ENCODE results near the gene DPP10. TPM values are rescaled to one million over a fixed set of nuclear protein-coding genes. Genes with fewer than 3 reads are reported as not detected.

Gene DPP10
- total RNA-seq, 3 donors from 2014 or later: 0.29 to 0.33 (median 0.32) TPM

DNA sequence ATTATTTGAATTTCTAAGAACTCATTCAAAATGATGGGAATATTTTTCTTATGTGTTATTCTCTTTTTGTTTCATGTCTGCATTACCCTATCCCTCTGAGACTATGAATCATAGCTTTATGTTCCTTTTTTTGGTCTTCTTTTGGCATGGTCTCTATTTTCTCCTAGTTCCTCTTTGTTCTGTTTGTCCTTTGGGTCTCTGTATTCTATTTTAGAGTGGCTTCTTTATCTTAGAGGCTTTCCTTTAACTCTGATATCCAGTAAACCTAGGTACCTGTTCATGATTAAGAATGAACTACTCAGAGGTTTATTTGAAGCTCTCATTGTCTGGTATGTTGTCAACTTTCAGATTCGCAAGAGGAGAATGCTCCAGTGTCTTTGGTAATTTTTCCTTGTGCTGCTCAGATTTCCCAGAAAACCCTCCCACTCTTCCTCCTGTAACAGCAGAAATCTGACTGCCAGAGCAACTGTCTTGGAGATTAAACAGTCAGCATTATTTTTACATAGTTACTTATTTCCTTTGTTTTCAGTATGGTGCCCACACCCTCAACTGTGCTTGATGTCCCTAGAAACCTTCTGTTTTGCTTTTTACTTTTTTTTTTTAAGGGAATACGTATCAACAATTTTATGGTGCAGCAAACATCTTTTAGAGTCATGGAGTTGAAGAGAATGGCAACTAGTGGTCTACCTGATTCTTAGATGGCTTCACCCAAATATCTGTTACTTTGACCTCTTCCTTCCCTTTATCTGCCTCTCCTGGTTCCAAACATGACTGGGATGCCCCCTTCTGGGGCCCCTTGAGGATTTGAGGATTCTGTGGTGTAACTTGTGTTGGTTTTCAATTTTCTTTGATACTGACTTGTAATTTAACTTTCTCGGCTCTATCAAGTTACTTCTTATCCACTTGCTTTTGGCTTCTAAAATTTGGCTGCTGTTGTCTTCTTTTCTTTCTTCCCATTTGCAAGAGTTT lies 92.0 kb downstream of the DPP10 start:
- Histone ChIP-seq H3K27ac (no peak overlapping the region), H3K4me1 (no peaks in the 10 kb centered on the region), H3K36me3 (no peaks in the 10 kb centered on the region), H3K9me3 (no peaks in the 10 kb centered on the region), H3K27me3 (no peaks in the 10 kb centered on the region), H3K4me3 (no peak overlapping the region)
- intact Hi-C loops (cut with DNase I; ENCODE audit: low total_unique reads): no loop called here
- no peak for TF ChIP-seq POLR2AphosphoS5 (IDR thresholded peaks at IDR 0.05)
- TF ChIP-seq, protein P1, sequence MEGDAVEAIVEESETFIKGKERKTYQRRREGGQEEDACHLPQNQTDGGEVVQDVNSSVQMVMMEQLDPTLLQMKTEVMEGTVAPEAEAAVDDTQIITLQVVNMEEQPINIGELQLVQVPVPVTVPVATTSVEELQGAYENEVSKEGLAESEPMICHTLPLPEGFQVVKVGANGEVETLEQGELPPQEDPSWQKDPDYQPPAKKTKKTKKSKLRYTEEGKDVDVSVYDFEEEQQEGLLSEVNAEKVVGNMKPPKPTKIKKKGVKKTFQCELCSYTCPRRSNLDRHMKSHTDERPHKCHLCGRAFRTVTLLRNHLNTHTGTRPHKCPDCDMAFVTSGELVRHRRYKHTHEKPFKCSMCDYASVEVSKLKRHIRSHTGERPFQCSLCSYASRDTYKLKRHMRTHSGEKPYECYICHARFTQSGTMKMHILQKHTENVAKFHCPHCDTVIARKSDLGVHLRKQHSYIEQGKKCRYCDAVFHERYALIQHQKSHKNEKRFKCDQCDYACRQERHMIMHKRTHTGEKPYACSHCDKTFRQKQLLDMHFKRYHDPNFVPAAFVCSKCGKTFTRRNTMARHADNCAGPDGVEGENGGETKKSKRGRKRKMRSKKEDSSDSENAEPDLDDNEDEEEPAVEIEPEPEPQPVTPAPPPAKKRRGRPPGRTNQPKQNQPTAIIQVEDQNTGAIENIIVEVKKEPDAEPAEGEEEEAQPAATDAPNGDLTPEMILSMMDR (IDR thresholded peaks at IDR 0.05): no peak
- no peak for TF ChIP-seq POLR2A (IDR thresholded peaks at IDR 0.05)
- no peak for DNase-seq (ENCODE audit: low spot score in 2 of 2)

DNA sequence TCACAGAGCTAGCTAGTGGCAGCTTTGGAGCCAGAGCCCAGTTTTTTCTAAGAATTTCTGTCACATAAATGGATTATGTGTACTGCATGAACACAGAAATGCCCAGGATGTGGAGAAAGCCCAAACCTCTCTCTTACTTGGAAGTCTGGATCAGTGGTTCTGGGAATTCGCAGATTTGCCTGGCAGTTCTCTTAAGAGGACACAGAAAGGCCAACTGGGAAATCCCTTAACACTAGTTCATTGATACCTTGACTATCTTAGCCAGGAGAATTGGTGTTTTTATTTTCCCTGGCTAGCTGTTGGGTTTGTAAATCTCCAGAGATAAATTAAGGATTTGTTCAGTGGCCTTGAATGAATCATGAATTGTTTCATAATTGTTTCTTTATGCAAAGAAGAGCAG lies 95.3 kb downstream of the DPP10 start:
- H3K27ac ChIP-seq: no peak overlapping the region
- TF ChIP-seq POLR2A (IDR thresholded peaks at IDR 0.05): no peak
- TF ChIP-seq, protein P1 (IDR thresholded peaks at IDR 0.05): no peak
- TF ChIP-seq POLR2AphosphoS5 (IDR thresholded peaks at IDR 0.05): no peak
- intact Hi-C loops (cut with DNase I; ENCODE audit: low total_unique reads): no loop called here
- H3K4me1 ChIP-seq: peaks cover 0 to under 1% of the 10 kb centered on the region in 2 donors
- no peaks in the 10 kb centered on the region for H3K27me3 ChIP-seq
- no peaks in the 10 kb centered on the region for H3K36me3 ChIP-seq
- DNase-seq (ENCODE audit: low spot score in 2 of 2): no peak
- H3K9me3 ChIP-seq: no peaks in the 10 kb centered on the region
- H3K4me3 ChIP-seq: no peak overlapping the region

GRCh38 chr2:114542695-114543094 lies 100.3 kb downstream of the DPP10 start:
- intact Hi-C loops (cut with DNase I; ENCODE audit: low total_unique reads): no loop called here
- TF ChIP-seq, protein P1 (IDR thresholded peaks at IDR 0.05): no peak
- no peak for TF ChIP-seq POLR2AphosphoS5 (IDR thresholded peaks at IDR 0.05)
- TF ChIP-seq POLR2A (IDR thresholded peaks at IDR 0.05): no peak
- H3K9me3 ChIP-seq: no peaks in the 10 kb centered on the region
- peak overlapping the region; percentile 57 to 72 for H3K27ac ChIP-seq
- no peaks in the 10 kb centered on the region for H3K27me3 ChIP-seq
- H3K36me3 ChIP-seq: no peaks in the 10 kb centered on the region
- H3K4me3 ChIP-seq: peak overlapping the region in 2 of 3 donors; percentile 10 to 17
- DNase-seq (ENCODE audit: low spot score in 2 of 2): no peak
- H3K4me1 ChIP-seq: peaks cover 0 to 6% of the 10 kb centered on the region in 2 donors

DNA sequence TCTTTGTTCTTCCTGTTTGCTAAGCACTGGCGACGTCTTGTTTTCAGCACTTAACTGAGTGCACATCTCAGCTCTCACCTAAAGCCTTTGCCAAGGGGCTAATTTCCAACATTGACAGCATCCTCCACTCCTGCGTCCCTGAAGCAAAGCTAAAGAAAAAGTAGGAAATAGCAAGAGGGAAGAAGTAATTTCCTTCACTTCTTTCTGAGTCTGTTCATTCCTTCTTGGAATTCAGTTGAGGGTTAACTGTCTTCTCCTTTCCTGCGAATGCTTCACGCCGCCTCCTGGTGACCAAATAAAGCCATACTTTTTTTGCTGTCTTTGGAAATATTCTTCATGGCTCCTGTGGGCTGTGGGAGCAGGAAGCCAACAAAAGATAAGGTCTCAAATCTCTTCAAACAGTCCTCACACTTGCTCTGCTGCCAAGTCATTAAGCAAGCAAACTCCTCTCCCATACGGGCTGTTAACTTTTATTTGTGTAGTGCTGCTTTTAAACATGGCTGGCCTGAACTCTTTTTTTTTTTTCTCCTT lies 100.9 kb downstream of the DPP10 start:
- Histone ChIP-seq H3K9me3 (no peaks in the 10 kb centered on the region), H3K36me3 (no peaks in the 10 kb centered on the region), H3K27ac (peak overlapping the region; percentile 57 to 72), H3K4me1 (peaks cover 0 to 6% of the 10 kb centered on the region in 2 donors), H3K27me3 (no peaks in the 10 kb centered on the region), H3K4me3 (peak overlapping the region; percentile 10 to 50 (median 17))
- TF ChIP-seq POLR2A (IDR thresholded peaks at IDR 0.05) (no peak), POLR2AphosphoS5 (IDR thresholded peaks at IDR 0.05) (no peak)
- TF ChIP-seq, protein P1 (IDR thresholded peaks at IDR 0.05): peak in 2 of 3 donors; percentile 17 to 29
- intact Hi-C loops (cut with DNase I; ENCODE audit: low total_unique reads): no loop called here
- no peak for DNase-seq (ENCODE audit: low spot score in 2 of 2)

GRCh38 chr2:114545052-114545451 lies 102.6 kb downstream of the DPP10 start:
- Histone ChIP-seq H3K27me3 (no peaks in the 10 kb centered on the region), H3K9me3 (no peaks in the 10 kb centered on the region), H3K27ac (no peak overlapping the region), H3K36me3 (no peaks in the 10 kb centered on the region), H3K4me1 (peaks cover 0 to 6% of the 10 kb centered on the region in 2 donors), H3K4me3 (no peak overlapping the region)
- intact Hi-C loops (cut with DNase I; ENCODE audit: low total_unique reads): no loop called here
- DNase-seq (ENCODE audit: low spot score in 2 of 2): no peak
- TF ChIP-seq, protein P1 (IDR thresholded peaks at IDR 0.05): no peak
- TF ChIP-seq POLR2A (IDR thresholded peaks at IDR 0.05) (no peak), POLR2AphosphoS5 (IDR thresholded peaks at IDR 0.05) (no peak)
